K562 (cell line): ENCODE results near the gene GAPT. TPM values are rescaled to one million over a fixed set of nuclear protein-coding genes. Genes with fewer than 3 reads are reported as not detected.

ENCODE experiments used
- AFF4 ChIP-seq: sonication (generic); formaldehyde crosslinking; IDR thresholded peaks from 2 replicates; pipeline ENCODE4 v1.8.0; 2023; ENCODE audit warnings: mild to moderate bottlenecking, missing genetic modification reagents
- CBX3 ChIP-seq, 2 experiments: IDR thresholded peaks; 1 replicate in 1 of 2; 2 replicates in 1 of 2; pipeline ENCODE4 v1.6.1; 2012; ENCODE audit warnings: inconsistent platforms in 2 of 2, low read length in 2 of 2, borderline replicate concordance in 1 of 2, control low read depth in 1 of 2
- ILK ChIP-seq: fragments of 450-650 bp; IDR thresholded peaks from 2 replicates; pipeline ENCODE4 v1.6.1; 2016; ENCODE audit warnings: missing genetic modification characterization, low read depth, mild to moderate bottlenecking, missing compliant biosample characterization, moderate library complexity, borderline replicate concordance
- WHSC1 ChIP-seq: IDR thresholded peaks from one replicate; pipeline ENCODE4 v1.6.1; 2012; ENCODE audit warnings: low read length, control low read depth, inconsistent platforms
- ZNF140 ChIP-seq: fragments of 250-450 bp; sonication (Bioruptor Pico); IDR thresholded peaks from 2 replicates; pipeline ENCODE4 v1.8.0; 2021; ENCODE audit warnings: moderate library complexity, mild to moderate bottlenecking, inconsistent platforms
- ZNF324 ChIP-seq: fragments of 250-450 bp; sonication (Bioruptor Pico); IDR thresholded peaks from 2 replicates; pipeline ENCODE4 v1.4.0; 2020; ENCODE audit warnings: mild to moderate bottlenecking
- ZSCAN32 ChIP-seq: fragments of 450-650 bp; formaldehyde crosslinking; IDR thresholded peaks from 2 replicates; pipeline ENCODE4 v1.4.0; 2020; ENCODE audit warnings: mild to moderate bottlenecking, moderate library complexity
- polyA plus RNA-seq, 8 experiments: library from polyadenylated mRNA; depleted of rRNA in 4 of 8; stranded (reverse) in 5 of 8; unstranded in 3 of 8; fragments of >200 nt; fragmentation: Nextera tagmentation in 2 of 8; fragmentation: Illumina TruSeq in 1 of 8; extraction: Ambion mirVana in 2 of 8; extraction: Trizol in 1 of 8; gene quantifications; 2 replicates each; pipeline versions ENCODE4 v1.2.1 to v1.2.3, GENCODE V29; 2011 to 2014; ENCODE audit warnings: inconsistent platforms in 1 of 8, missing spikeins in 1 of 8
- total RNA-seq, 7 experiments: library from RNA; depleted of rRNA in 6 of 7; stranded (reverse); fragments of >200 nt in 6 of 7; fragmentation: Illumina TruSeq in 2 of 7; extraction: Trizol in 2 of 7; gene quantifications; 2 replicates each; pipeline versions ENCODE4 v1.2.1 to v1.2.3, GENCODE V29; 2011 to 2021; ENCODE audit warnings: low replicate concordance in 1 of 7
- TF ChIP-seq, protein P1 (sequence below), 2 experiments: fragments of 150-350 bp in 1 of 2; IDR thresholded peaks; 2 replicates each; pipeline ENCODE4 v1.6.1; 2012 to 2016; ENCODE audit warnings: low read depth in 2 of 2, low read length in 2 of 2, mild to moderate bottlenecking in 1 of 2, moderate library complexity in 1 of 2
- TF ChIP-seq, protein P2 (sequence below): fragments of 250-450 bp; sonication (Bioruptor Pico); IDR thresholded peaks from 2 replicates; pipeline ENCODE4 v1.5.0; 2021

Gene GAPT
- total and polyA plus RNA-seq, 9 of the 15 experiments (the other 6 are each of a cell fraction or from before 2014, with no cell fraction given): not detected

GRCh38 chr5:58457050-58457449 is 34.2 kb upstream of the GAPT start (continued):
- TF ChIP-seq, protein P1, sequence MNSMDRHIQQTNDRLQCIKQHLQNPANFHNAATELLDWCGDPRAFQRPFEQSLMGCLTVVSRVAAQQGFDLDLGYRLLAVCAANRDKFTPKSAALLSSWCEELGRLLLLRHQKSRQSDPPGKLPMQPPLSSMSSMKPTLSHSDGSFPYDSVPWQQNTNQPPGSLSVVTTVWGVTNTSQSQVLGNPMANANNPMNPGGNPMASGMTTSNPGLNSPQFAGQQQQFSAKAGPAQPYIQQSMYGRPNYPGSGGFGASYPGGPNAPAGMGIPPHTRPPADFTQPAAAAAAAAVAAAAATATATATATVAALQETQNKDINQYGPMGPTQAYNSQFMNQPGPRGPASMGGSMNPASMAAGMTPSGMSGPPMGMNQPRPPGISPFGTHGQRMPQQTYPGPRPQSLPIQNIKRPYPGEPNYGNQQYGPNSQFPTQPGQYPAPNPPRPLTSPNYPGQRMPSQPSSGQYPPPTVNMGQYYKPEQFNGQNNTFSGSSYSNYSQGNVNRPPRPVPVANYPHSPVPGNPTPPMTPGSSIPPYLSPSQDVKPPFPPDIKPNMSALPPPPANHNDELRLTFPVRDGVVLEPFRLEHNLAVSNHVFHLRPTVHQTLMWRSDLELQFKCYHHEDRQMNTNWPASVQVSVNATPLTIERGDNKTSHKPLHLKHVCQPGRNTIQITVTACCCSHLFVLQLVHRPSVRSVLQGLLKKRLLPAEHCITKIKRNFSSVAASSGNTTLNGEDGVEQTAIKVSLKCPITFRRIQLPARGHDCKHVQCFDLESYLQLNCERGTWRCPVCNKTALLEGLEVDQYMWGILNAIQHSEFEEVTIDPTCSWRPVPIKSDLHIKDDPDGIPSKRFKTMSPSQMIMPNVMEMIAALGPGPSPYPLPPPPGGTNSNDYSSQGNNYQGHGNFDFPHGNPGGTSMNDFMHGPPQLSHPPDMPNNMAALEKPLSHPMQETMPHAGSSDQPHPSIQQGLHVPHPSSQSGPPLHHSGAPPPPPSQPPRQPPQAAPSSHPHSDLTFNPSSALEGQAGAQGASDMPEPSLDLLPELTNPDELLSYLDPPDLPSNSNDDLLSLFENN (IDR thresholded peaks at IDR 0.05; ENCODE audit: low read depth in 2 of 2, low read length in 2 of 2): no peak
- no peak for TF ChIP-seq ZSCAN32 (CRISPR knock-in tag)
- no peak for TF ChIP-seq ILK
- no peak for TF ChIP-seq CBX3 (IDR thresholded peaks at IDR 0.05; ENCODE audit: borderline replicate concordance in 1 of 2, low read length in 2 of 2)
- no peak for TF ChIP-seq ZNF324 (CRISPR knock-in tag)
- no peak for TF ChIP-seq WHSC1
- no peak for TF ChIP-seq AFF4 (CRISPR knock-in tag)
- no peak for TF ChIP-seq ZNF140
- TF ChIP-seq, protein P2, sequence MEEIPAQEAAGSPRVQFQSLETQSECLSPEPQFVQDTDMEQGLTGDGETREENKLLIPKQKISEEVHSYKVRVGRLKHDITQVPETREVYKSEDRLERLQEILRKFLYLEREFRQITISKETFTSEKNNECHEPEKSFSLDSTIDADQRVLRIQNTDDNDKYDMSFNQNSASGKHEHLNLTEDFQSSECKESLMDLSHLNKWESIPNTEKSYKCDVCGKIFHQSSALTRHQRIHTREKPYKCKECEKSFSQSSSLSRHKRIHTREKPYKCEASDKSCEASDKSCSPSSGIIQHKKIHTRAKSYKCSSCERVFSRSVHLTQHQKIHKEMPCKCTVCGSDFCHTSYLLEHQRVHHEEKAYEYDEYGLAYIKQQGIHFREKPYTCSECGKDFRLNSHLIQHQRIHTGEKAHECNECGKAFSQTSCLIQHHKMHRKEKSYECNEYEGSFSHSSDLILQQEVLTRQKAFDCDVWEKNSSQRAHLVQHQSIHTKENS (CRISPR knock-in tag): no peak
